GM19438 (cell line): ENCODE results near the gene CDC14A.

Experiments used
- ATAC-seq: cut with Tn5 transposase; IDR thresholded peaks from one replicate; pipeline ENCODE4 v1.9.1; 2021; ENCODE audit warnings: low read depth; ENCODE audit not compliant: unreplicated experiment

The CDC14A gene

GRCh38 chr1:100441146-100441545 lies 88.8 kb downstream of the CDC14A start:
- no peak for ATAC-seq

GRCh38 chr1:100441651-100442050 lies 89.3 kb downstream of the CDC14A start:
- ATAC-seq, result no peak

GRCh38 chr1:100443811-100444571 lies 91.7 kb downstream of the CDC14A start:
- peak; percentile 71 for ATAC-seq

- no peak for ATAC-seq
Observed at GRCh38 chr1:100445565-100445964, 93.3 kb downstream of the CDC14A start.

GRCh38 chr1:100448366-100448765 lies 96.1 kb downstream of the CDC14A start:
- ATAC-seq, result no peak

- no peak for ATAC-seq
Observed at GRCh38 chr1:100449477-100449876, 97.2 kb downstream of the CDC14A start.

GRCh38 chr1:100452641-100453040 lies 100.3 kb downstream of the CDC14A start:
- peak; percentile 66 for ATAC-seq

- ATAC-seq, result no peak
Observed at GRCh38 chr1:100455478-100456072, 103.3 kb downstream of the CDC14A start.

- no peak for ATAC-seq
Observed at GRCh38 chr1:100456880-100457279, 104.6 kb downstream of the CDC14A start.

- no peak for ATAC-seq
Observed at GRCh38 chr1:100457683-100458082, 105.4 kb downstream of the CDC14A start.

- ATAC-seq, result no peak
Observed at GRCh38 chr1:100458661-100459357, 106.5 kb downstream of the CDC14A start.

GRCh38 chr1:100459358-100460114 lies 107.2 kb downstream of the CDC14A start:
- ATAC-seq, result peak; percentile 73

- ATAC-seq, result no peak
Observed at GRCh38 chr1:100461222-100461621, 108.9 kb downstream of the CDC14A start.

- no peak for ATAC-seq
Observed at GRCh38 chr1:100462326-100463025, 110.2 kb downstream of the CDC14A start.

- ATAC-seq, result peak; percentile 90
Observed at GRCh38 chr1:100463791-100464424, 111.6 kb downstream of the CDC14A start.

- ATAC-seq, result no peak
Observed at GRCh38 chr1:100469578-100469977, 117.3 kb downstream of the CDC14A start.

GRCh38 chr1:100474834-100475233 lies 122.5 kb downstream of the CDC14A start:
- ATAC-seq, result no peak

GRCh38 chr1:100476735-100477290 lies 124.5 kb downstream of the CDC14A start:
- ATAC-seq, result no peak

- no peak for ATAC-seq
Observed at GRCh38 chr1:100478816-100479215, 126.5 kb downstream of the CDC14A start.
